Activated CD8-positive, alpha-beta T cell treated with anti-CD3 and anti-CD28 coated beads for 36 hours (primary cell): ENCODE data around the gene MFNG. TPM values are rescaled to one million over a fixed set of nuclear protein-coding genes. Genes with fewer than 3 reads are reported as not detected.
A peak's percentile ranks its signal among the peaks of the same experiment; 100 is the strongest.

Source experiments
- ATAC-seq: fragments of 200-7000 bp; cut with Tn5 transposase; one replicate; pipeline ENCODE4 v1.10.0; 2021; ENCODE audit warnings: mild to moderate bottlenecking, moderate library complexity
- CTCF ChIA-PET: fragments of 350-600 bp; sonication (Branson Sonifier 250); formaldehyde crosslinking; loops from one replicate; lab custom pipeline; 2021; ENCODE audit warnings: antibody characterized with exemption; lab: Charles Lee
- POLR2A ChIA-PET: fragments of 350-600 bp; sonication (Branson Sonifier 250); formaldehyde crosslinking; loops from one replicate; lab custom pipeline; 2021; ENCODE audit warnings: antibody characterized with exemption; lab: Charles Lee
- DNase-seq: peaks from one replicate; pipeline ENCODE4 v3.0.0-alpha.2; 2020
- H3K27ac Mint-ChIP-seq: one replicate; pipeline ENCODE4 v1.8.0; 2021; ENCODE audit warnings: mild to moderate bottlenecking, mixed read lengths
- H3K27me3 Mint-ChIP-seq: one replicate; pipeline ENCODE4 v1.8.0; 2021; ENCODE audit warnings: mixed read lengths
- H3K36me3 Mint-ChIP-seq: one replicate; pipeline ENCODE4 v1.8.0; 2021; ENCODE audit warnings: low read depth, mixed read lengths
- H3K4me1 Mint-ChIP-seq: one replicate; pipeline ENCODE4 v1.8.0; 2021; ENCODE audit warnings: low read depth, mixed read lengths
- H3K4me3 Mint-ChIP-seq: one replicate; pipeline ENCODE4 v1.8.0; 2021; ENCODE audit warnings: mild to moderate bottlenecking, moderate library complexity, mixed read lengths
- H3K9me3 Mint-ChIP-seq: one replicate; pipeline ENCODE4 v1.8.0; 2021; ENCODE audit warnings: mixed read lengths
- intact Hi-C: fragments of 100-400 bp; cut with micrococcal nuclease; formaldehyde crosslinking; loops from one replicate; pipeline ENCODE4 v1.10.0; 2022
- total RNA-seq, 2 experiments: library from RNA; stranded (reverse); gene quantifications; one replicate each; pipeline ENCODE4 v1.2.3, GENCODE V29; 2021
- TF ChIP-seq, protein P1 (sequence below): fragments of 200-600 bp; IDR thresholded peaks from one replicate; pipeline ENCODE4 v1.8.0; 2022; ENCODE audit warnings: antibody characterized with exemption, mild to moderate bottlenecking

Gene MFNG
- total RNA-seq, 2 experiments from 2014 or later: 155 to 160 TPM

DNA sequence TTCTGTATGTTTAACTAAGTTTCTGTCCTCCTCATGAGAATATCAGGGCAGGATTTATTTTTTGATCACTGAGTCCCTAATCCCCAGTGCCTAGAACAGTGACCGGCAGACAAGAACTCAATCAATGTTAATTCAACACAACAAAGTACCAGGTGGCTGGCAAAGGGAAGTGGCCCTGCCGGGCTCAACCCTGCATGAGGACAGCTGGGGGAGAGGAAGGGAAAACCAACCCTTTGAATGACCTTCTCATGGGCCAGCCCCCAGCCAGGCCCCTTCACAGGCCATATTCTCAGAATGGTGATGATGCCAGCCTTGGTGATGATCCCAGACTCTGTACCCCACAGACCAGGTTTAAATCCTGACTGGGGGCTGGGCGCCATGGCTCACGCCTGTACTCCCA lies 1.4 kb upstream of the MFNG start:
- ATAC-seq: no peak
- Mint-ChIP-seq H3K4me1 (peaks cover 44% of the 10 kb centered on the region), H3K27me3 (no peaks in the 10 kb centered on the region), H3K4me3 (peak overlapping the region; percentile 93), H3K27ac (peak overlapping the region; percentile 97), H3K36me3 (peaks cover 25% of the 10 kb centered on the region), H3K9me3 (no peaks in the 10 kb centered on the region)
- TF ChIP-seq, protein P1, sequence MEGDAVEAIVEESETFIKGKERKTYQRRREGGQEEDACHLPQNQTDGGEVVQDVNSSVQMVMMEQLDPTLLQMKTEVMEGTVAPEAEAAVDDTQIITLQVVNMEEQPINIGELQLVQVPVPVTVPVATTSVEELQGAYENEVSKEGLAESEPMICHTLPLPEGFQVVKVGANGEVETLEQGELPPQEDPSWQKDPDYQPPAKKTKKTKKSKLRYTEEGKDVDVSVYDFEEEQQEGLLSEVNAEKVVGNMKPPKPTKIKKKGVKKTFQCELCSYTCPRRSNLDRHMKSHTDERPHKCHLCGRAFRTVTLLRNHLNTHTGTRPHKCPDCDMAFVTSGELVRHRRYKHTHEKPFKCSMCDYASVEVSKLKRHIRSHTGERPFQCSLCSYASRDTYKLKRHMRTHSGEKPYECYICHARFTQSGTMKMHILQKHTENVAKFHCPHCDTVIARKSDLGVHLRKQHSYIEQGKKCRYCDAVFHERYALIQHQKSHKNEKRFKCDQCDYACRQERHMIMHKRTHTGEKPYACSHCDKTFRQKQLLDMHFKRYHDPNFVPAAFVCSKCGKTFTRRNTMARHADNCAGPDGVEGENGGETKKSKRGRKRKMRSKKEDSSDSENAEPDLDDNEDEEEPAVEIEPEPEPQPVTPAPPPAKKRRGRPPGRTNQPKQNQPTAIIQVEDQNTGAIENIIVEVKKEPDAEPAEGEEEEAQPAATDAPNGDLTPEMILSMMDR: no peak
- no peak for DNase-seq
- intact Hi-C loops: no loop called here
- ChIA-PET CTCF (interaction anchor here (1.0 to 5.2 kb wide), 5 partner anchors 12 to 155 kb away, joined by 4 to 24 read pairs (median 20); no protein-coding TSS in a partner anchor), POLR2A (no interaction called here)

DNA sequence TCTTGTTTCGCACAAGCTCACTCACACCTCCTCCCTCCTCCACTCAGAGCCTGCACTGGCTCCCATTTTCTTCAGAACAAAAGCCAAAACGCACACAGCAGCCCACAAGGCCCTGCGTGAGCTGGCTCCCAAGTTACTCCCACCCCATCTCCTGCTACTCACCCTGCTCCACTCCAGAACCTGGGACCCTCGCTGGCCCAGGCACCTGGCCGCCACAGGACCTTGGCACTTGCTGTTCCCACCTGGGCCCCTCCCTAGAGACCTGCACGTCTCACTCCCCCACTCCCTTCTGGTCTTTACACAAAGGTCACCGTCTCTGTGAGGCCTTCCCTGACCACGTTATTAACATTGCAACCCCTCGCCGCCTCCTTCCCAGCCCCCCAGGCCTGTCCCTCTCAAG lies 945 bp upstream of the MFNG start:
- H3K4me3 Mint-ChIP-seq: peak overlapping the region; percentile 93
- ChIA-PET CTCF (interaction anchor here (1.0 to 5.2 kb wide), 8 partner anchors 8 to 156 kb away, joined by 4 to 24 read pairs (median 10); no protein-coding TSS in a partner anchor), POLR2A (interaction anchor here (1.1 to 1.4 kb wide), 3 partner anchors 80 to 170 kb away, joined by 3 to 4 read pairs (median 3); no protein-coding TSS in a partner anchor)
- DNase-seq (no peak), ATAC-seq (no peak)
- peaks cover 29% of the 10 kb centered on the region for H3K36me3 Mint-ChIP-seq
- H3K27me3 Mint-ChIP-seq: no peaks in the 10 kb centered on the region
- H3K4me1 Mint-ChIP-seq: peaks cover 47% of the 10 kb centered on the region
- H3K27ac Mint-ChIP-seq: peak overlapping the region; percentile 97
- intact Hi-C loops: no loop called here
- TF ChIP-seq, protein P1: no peak
- H3K9me3 Mint-ChIP-seq: no peaks in the 10 kb centered on the region

DNA sequence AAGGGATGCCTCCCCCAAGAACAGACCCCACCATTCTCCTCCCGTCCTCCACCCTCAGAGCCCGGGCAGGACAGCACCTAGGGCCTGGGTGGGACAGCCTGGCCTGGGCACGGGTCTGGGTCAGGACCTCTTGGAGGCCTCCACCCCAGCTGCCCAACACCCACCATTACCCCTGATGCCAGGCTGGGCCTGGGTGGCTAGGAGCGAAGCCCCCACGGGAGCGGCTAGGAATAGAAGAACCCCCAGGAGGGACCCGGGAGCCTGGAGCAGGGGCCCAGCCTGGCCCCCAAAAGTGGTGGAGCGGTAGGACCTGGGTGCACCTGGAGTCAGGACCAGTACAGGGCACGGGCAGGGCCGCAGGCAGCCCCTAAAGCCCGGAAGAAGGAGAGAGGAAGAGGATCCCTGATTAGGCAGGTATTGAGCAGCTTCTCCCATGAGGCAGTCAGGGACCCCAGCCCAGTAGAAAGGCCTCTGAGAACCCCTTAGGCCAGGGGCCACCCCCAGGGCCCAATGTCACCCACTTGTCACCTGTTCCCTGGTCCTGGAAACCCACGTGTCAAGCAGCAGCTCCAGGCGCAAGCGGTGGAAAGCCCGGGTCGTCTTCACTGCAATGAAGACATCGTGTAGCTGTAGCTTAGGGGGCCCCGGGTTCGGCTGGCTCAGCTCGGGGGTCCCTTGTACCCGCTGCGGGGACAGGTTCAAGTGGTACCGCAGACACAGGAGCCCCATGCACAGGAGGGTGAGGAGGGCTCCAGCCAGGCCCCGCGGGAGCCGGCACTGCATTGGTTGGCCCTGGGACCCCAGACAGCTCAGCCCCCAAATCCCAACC lies 575 bp downstream of the MFNG start:
- ChIA-PET CTCF (interaction anchor here (0.6 to 5.2 kb wide), 13 partner anchors 10 to 286 kb away, joined by 3 to 24 read pairs (median 5); no protein-coding TSS in a partner anchor), POLR2A (interaction anchor here (0.6 to 2.9 kb wide), 15 partner anchors 9 to 256 kb away, joined by 3 to 13 read pairs (median 3); partner anchors contain the start of gene GGA1)
- Mint-ChIP-seq H3K36me3 (peaks cover 41% of the 10 kb centered on the region), H3K27me3 (no peaks in the 10 kb centered on the region), H3K4me1 (peaks cover 55% of the 10 kb centered on the region), H3K27ac (peak overlapping the region; percentile 97), H3K4me3 (peak overlapping the region; percentile 93), H3K9me3 (no peaks in the 10 kb centered on the region)
- DNase-seq (peak; percentile 39), ATAC-seq (peak; percentile 2)
- intact Hi-C loops: no loop called here
- TF ChIP-seq, protein P1: no peak

DNA sequence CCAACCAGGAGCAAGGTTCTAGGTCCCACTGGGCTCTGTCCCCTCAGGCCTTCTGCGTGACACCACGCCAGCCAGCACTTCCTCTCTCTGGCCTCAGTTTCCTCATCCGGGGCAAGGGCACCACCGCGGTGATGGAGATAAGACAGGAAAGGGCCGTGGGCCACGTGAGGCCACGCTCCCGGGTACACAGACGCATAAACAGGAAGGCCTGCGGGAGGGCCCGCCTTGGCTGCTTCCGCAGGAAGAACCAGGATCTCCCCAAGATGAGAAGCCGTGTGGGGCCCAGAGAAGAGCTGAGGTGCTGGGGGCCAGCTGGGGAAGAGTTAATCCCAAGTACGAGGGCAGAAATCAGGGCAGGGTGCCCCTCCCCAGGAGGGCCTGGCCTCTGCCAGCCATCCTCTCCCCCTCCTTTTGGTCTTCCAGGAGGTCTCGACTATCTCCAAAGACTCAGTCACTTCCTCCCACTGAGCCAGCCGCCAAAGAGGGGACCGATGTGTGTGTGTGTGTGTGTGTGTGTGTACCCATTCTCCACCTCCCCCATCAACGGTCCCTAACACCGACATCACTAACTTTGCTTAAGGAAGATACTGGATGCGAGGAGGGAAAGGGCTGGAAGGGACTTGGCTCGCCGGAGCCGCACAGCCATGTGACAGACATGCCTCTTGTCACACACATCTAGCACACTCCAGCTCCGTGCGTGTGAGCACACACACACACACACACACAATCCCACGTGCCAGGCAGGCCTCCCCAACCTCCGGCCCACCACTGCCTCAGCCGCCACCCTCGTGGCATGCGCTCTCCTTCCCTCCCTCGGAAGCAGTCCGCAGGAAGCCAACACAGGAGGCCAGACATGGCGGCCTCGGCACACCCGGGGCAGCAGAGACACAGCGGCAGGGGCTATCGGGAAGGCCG lies 1.4 kb downstream of the MFNG start:
- Mint-ChIP-seq H3K36me3 (peaks cover 41% of the 10 kb centered on the region), H3K27ac (peak overlapping the region; percentile 97), H3K4me1 (peaks cover 51% of the 10 kb centered on the region), H3K4me3 (peak overlapping the region; percentile 93), H3K27me3 (no peaks in the 10 kb centered on the region), H3K9me3 (no peaks in the 10 kb centered on the region)
- POLR2A ChIA-PET: interaction anchor here (0.6 to 2.9 kb wide), 13 partner anchors 9 to 255 kb away, joined by 3 to 13 read pairs (median 3); partner anchors contain the start of gene GGA1
- DNase-seq (peak; percentile 90), ATAC-seq (peak; percentile 67)
- CTCF ChIA-PET: interaction anchor here (0.9 to 5.2 kb wide), 8 partner anchors 12 to 242 kb away, joined by 3 to 24 read pairs (median 15); no protein-coding TSS in a partner anchor
- intact Hi-C loops: no loop called here
- TF ChIP-seq, protein P1: no peak
